GM20000 (cell line): ENCODE results near the gene HOXA1.

Source experiments
- DNase-seq: peaks from one replicate; pipeline ENCODE4 v3.0.0; 2012; ENCODE audit warnings: low spot score
- CTCF ChIP-seq: IDR thresholded peaks from 2 replicates; pipeline ENCODE4 v1.5.1; 2012; ENCODE audit warnings: mild to moderate bottlenecking, control low read depth; ENCODE audit errors: extremely low read depth, missing control alignments

Gene HOXA1

GRCh38 chr7:27113991-27114769, 18.4 kb upstream of the HOXA1 start:
- no peak for TF ChIP-seq CTCF
- DNase-seq = no peak

GRCh38 chr7:27112955-27113949, 17.5 kb upstream of the HOXA1 start:
- no peak for DNase-seq
- TF ChIP-seq CTCF = no peak

- no peak for TF ChIP-seq CTCF
- no peak for DNase-seq
Measured at GRCh38 chr7:27112361-27112760, 16.6 kb upstream of the HOXA1 start.

GRCh38 chr7:27111751-27112277, 16.0 kb upstream of the HOXA1 start:
- no peak for DNase-seq
- TF ChIP-seq CTCF = no peak

- no peak for DNase-seq
- no peak for TF ChIP-seq CTCF
Measured at GRCh38 chr7:27111042-27111750, 15.4 kb upstream of the HOXA1 start.

GRCh38 chr7:27110186-27111031, 14.6 kb upstream of the HOXA1 start:
- no peak for TF ChIP-seq CTCF
- no peak for DNase-seq
